A673 (cell line): ENCODE measurements around the gene ANKRD13A.

Experiments
- EZH2 ChIP-seq: fragments of 200-600 bp; sonication (generic); IDR thresholded peaks from 2 replicates; pipeline ENCODE4 v1.6.1; 2017; ENCODE audit warnings: borderline replicate concordance, low read depth, mild to moderate bottlenecking, mixed read lengths, antibody characterized with exemption, low read length; ENCODE audit not compliant: poor library complexity, severe bottlenecking
- TF ChIP-seq, protein P1 (sequence below): fragments of 300-800, 200-600 bp; sonication (generic); conservative IDR thresholded peaks from 2 replicates; pipeline ENCODE4 v1.5.1; 2017; ENCODE audit warnings: low read depth, mild to moderate bottlenecking, antibody characterized with exemption, low read length, moderate library complexity, mixed read lengths

DNA sequence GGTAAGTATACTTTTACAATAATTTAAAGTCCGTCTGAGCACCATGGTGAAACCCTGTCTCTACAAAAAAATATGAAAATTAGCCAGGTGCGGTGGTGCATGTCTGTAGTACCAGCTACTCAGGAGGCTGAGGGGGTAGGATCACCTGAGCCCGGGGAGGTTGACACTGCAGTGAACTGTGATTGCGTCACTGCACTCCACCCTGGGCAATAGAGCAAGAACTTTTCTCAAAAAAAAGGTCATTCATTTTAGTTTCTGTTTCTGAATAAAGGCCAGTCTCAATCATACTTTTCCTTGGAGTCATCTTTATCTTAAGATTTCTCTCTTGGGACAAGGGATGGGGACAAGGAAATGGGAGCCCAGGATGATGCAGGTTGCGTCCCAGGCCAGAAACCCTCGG, 12.9 kb downstream of the ANKRD13A start:
- TF ChIP-seq, protein P1, sequence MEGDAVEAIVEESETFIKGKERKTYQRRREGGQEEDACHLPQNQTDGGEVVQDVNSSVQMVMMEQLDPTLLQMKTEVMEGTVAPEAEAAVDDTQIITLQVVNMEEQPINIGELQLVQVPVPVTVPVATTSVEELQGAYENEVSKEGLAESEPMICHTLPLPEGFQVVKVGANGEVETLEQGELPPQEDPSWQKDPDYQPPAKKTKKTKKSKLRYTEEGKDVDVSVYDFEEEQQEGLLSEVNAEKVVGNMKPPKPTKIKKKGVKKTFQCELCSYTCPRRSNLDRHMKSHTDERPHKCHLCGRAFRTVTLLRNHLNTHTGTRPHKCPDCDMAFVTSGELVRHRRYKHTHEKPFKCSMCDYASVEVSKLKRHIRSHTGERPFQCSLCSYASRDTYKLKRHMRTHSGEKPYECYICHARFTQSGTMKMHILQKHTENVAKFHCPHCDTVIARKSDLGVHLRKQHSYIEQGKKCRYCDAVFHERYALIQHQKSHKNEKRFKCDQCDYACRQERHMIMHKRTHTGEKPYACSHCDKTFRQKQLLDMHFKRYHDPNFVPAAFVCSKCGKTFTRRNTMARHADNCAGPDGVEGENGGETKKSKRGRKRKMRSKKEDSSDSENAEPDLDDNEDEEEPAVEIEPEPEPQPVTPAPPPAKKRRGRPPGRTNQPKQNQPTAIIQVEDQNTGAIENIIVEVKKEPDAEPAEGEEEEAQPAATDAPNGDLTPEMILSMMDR = no peak
- TF ChIP-seq EZH2 = no peak
